LNCaP clone FGC (cell line): ENCODE measurements around the gene PLXNA2.

Experiments
- DNase-seq: peaks from one replicate; pipeline ENCODE4 v3.0.0-alpha.2; 2011; ENCODE audit warnings: low read depth
- H3K4me3 ChIP-seq: 2 replicates; pipeline ENCODE4 v1.5.1; 2011; ENCODE audit warnings: mild to moderate bottlenecking, low read depth, low read length, control low read depth
- CTCF ChIP-seq: IDR thresholded peaks from 2 replicates; pipeline ENCODE4 v1.5.1; 2012; ENCODE audit warnings: mild to moderate bottlenecking; ENCODE audit not compliant: control insufficient read depth, insufficient read depth; ENCODE audit errors: extremely low read depth

Gene PLXNA2

GRCh38 chr1:208083016-208083714, 161.0 kb downstream of the PLXNA2 start:
- TF ChIP-seq CTCF = no peak
- no peak for DNase-seq

GRCh38 chr1:208081972-208082371, 162.2 kb downstream of the PLXNA2 start:
- TF ChIP-seq CTCF = no peak
- no peak for DNase-seq
- H3K4me3 ChIP-seq = no peak overlapping the region

More at GRCh38 chr1:208083016-208083714, 161.0 kb downstream of the PLXNA2 start:
- H3K4me3 ChIP-seq = no peak overlapping the region

GRCh38 chr1:208080396-208081286, 163.5 kb downstream of the PLXNA2 start:
- H3K4me3 ChIP-seq = no peak overlapping the region
- no peak for TF ChIP-seq CTCF
- no peak for DNase-seq

GRCh38 chr1:208079161-208079560, 165.0 kb downstream of the PLXNA2 start:
- TF ChIP-seq CTCF = no peak
- DNase-seq = no peak
- H3K4me3 ChIP-seq = no peak overlapping the region

GRCh38 chr1:208078752-208079151, 165.4 kb downstream of the PLXNA2 start:
- no peak for DNase-seq
- TF ChIP-seq CTCF = no peak
- no peak overlapping the region for H3K4me3 ChIP-seq

- DNase-seq = no peak
- TF ChIP-seq CTCF = no peak
- H3K4me3 ChIP-seq = no peak overlapping the region
Observed at GRCh38 chr1:208077232-208078075, 166.7 kb downstream of the PLXNA2 start.
